GM18508 (cell line): ENCODE measurements around the gene OTOS.

Experiments
- ATAC-seq: cut with Tn5 transposase; IDR thresholded peaks from one replicate; pipeline ENCODE4 v1.9.1; 2021; ENCODE audit warnings: moderate number of reproducible peaks; ENCODE audit not compliant: insufficient read depth, unreplicated experiment

Gene OTOS

DNA sequence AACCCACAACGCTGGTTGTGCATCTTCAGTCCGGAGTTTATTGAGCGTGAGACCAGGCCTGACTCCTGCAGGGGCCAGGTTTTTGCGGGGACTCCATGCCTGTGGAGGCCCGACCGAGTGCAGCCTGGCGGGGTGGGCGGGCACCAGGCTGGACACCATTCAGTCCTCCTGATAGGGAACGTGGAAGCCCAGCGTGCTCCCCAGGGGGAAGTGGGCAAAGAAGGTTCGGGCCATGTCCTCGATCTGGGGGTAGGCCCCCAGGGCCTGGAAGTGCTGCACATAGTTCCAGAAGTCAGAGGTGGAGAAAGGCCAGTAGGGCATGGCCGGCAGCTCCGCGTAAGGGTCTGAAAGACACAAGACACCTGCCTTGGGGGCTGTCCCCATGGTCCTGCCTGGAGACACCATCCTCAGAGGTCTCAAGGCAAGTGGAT lies 1.4 kb downstream of the OTOS start:
- no peak for ATAC-seq

DNA sequence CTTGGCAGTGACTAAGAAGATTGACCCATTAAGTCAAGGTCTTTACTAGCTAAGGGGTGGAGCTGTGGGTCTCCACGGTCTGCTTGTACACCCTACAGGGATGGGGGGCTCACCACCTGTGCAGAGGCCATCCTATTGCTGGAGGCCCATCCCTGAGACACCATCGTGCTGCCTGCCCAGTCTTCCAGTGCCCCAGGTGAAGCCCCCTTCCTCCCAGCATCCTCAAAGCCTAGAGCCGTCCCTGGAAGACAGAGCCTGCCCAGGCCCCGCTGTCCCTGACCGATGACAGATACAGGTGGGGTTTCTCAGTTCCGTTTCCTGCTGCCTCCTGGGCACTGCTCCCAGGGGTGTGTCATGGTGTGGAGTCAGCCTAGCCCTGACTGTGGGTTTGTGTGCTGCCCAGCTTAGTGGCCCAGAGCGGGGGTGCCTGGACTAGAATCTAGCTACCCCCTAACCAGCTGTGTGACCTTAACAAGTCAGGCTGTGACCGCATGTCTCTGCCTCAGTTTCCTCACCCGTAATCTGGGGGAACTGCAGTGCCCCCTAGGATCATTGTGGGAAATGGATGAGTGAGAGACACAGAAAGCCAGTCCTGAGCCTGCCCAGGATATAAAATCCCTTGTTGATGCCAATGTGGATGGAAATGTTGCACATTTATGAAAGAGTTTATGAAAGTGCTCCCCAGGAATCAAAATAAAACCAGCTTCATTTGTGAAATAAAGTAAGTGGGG lies 2.0 kb downstream of the OTOS start:
- ATAC-seq: no peak

DNA sequence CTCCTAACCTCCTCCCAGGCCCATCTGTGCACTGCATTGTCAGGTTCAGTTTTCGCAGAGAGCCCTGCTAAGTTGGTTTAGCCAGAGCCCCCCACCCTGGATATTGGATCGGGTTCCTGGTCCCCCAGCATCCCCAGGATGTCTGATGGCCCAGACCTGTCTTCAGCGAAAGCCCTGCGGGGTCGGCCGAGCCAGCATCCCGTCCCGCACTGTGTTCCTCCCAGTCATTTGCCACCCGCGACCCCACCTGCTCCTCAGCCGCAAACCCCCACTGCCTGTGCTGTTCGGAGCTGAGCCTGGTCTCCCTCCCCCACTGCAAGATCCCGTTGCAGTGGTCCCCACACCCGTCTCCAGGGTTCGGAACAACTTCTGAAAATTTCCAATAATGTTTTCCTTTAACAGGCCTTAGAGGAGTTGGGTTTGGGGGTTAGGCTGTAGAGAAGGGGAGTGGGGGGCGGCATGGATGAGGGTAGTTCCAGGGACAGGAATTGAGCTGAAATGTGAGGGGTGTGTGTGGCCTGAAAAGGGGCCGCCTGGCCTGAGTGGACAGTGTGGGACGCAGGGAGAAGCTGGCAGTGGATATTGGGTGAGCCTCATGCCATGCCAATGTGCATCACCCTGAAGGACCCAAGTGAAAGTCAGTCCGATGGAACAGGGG lies 2.7 kb downstream of the OTOS start:
- ATAC-seq: no peak

DNA sequence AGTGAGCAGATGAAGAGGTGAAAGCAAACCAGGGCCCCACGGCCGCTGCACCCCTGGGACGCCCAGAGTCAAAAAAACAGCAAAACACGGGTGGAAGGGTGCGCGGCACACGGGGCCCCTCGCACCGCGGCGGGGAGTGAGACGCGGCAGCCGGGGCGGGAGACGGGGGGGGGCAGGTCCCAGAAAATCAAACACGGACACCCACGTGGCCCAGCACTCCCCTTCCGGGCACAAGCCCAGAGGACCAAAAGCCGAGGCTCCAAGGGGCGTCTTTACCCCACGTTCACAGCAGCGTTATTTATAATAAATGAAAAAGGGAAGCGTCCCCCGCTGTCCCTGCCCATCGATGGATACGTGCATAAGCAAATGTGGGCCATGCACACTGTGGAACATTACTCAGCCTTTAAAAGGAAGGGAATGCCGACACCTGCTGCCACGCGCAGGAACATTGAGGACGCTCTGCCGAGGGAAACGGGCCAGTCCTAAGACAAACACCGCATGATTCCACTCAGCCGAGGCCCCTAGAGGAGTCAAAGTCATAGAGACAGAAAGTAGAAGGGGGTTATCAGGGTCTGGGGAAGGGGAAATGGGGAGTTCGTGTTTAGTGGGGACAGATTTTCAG lies 3.7 kb downstream of the OTOS start:
- ATAC-seq: no peak

DNA sequence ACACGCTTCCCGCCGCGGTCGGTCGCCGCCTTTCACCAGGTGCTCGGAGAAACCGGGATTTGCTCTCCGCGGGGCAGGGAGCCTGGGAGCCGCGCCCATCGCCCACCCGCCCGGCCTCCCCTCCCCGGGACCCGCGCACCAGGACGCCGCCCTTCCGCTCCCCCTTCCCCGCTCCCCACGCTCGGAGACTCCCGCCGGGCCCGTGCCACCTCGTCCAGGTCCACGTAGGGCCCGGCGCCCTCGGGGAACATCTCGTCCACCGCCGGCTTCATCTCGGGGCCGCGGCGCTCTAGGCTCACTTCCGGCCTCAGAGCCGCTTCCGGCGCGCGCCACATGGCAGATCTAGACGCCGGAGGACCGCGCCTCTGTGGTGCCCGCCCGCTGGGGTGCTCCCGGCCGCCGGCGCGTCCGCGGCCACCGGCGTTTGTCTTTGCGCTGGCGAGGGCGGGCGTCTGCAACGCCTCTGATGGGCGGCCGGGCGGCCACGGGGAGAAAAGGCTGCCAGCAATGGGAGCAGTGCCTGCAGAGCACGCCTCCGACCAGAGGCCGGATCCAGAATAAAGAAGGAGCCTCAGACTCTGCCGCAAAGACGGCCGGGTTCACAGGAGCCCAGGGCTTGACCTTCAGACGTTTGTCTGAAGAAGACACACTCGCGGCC lies 4.3 kb downstream of the OTOS start, which contains the start of gene COPS9:
TSS of gene COPS9 (minus strand) at position 293 of the 658 bp plus-strand sequence. CDS start at position 272, 21 bp downstream.
- no peak for ATAC-seq

DNA sequence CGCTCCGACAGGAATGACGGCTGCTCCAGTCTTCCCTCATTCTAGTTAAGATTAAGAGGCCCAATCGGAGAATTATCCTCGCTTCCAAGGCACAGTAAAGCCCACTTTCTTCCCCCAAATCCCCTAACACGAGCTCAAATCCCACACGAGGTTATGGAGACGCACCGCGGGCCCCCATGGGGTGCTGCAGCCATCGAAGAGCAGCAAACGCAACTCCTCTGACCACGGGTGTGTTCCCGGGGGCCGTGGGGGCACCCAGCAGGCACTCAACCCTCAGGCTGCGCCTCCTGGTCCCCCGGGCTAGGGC lies 4.8 kb downstream of the OTOS start:
- ATAC-seq: no peak

DNA sequence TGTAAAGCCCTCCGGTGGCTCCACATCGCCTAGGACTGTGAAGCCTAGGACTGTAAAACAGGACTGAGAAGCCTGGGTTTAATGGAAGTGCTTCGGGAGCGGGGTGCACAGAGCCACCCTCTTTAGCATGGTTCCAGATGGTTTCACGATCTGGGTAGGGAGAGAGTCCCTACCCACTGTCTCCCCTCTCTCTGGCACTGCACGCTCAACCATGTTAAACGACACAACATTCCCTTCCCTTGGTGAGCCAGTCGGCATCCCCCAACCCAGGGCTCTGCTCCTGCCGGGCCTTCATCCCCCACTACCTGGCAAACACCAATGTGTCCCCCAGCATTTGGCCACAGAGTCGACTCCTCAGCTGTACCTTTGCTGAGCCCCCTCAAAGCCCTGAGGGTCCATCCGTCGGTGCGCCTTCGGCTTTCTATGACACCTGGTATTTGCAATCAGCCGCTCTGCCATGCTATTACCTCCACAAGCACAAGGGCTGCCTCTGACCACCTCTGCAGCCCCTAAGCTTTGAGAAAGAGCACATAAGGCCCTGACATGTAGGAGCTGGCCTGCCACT lies 5.4 kb downstream of the OTOS start:
- ATAC-seq: no peak

DNA sequence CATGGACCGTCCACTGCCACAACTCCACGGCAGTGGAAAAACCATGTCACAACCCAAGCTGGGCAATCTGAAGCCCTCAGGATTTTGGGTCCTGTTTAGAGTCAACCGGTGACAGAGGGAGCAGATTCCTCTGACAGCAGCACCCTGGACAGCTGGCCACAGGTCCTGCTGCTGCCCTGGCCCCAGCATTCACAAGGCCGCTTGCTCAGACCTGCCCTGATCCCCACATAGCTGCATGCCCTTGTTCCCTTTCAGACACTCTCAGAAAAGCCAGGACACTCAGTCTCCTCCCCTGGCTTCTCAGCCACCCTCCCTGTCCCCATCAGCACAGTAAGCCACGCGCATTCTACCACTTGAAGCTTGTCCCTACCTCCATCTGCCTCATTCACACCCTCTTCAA lies 6.0 kb downstream of the OTOS start:
- no peak for ATAC-seq

DNA sequence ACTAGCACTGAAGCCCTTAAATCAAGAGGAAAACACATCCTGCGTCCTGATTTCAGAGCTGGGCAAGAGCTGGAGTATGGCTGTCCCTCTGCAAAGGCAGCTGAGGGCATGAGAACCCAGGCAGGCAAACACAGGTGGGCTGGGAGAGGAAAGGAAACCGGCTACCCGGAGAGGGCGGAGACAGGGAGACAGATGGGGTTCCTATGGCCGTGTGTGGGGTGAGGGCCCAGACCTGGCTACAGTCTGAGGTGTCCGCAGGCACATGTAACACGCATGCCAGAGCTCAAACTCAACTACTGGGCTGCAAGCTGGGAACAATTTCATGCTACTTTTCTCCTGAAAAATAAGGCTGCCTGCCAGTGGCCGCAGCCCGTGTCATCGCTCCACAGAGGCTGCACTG lies 7.1 kb downstream of the OTOS start:
- no peak for ATAC-seq

DNA sequence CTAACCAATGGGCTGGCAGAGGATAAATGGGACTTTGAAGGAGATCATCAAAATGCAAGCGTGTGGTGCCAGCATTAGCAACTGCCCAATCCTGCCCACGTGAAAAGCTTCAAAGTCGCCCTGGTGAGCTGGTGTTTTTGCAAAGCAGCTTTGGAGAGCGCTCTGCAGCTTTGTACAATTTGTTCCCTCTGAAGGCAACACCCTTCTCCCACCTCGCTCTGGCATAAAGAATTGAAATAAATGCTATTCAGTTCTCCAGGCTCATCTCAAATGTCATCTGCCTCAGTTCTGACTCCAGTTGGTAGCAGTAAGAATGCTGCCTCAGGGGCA lies 7.8 kb downstream of the OTOS start:
- no peak for ATAC-seq

DNA sequence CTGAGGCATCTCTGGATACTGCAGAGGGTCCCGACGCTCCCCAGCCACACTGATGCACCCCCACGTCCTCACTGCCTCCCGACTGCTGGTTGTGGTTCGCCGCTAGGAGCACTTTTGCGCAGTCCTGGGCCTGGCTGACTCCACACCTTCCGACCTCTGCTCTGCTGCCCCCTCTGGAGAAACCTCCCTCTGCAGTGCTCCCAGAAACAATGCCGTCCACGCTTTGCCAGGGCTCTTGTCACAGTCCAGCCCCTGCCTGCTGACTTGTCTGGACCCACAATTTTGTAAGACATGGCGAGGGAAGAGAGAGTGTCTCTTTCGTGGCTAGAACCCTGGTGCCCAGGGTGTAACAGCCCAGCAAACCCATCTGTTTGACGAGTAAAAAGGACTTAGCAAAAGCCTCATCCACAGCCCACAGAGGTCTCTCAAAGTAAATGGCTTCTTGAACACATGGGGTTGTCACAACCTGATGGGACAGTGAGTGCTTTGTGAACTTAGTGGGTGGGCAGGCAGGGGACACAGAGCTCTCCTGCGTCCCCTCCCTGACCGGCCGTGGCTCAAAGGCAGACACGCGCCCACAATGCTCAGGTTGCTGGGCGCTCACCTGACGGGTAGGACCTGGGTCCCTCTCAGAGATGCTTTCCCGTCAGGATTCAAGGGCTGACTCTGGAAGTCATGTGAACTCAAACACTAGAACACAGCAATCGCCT lies 8.4 kb downstream of the OTOS start:
- no peak for ATAC-seq

DNA sequence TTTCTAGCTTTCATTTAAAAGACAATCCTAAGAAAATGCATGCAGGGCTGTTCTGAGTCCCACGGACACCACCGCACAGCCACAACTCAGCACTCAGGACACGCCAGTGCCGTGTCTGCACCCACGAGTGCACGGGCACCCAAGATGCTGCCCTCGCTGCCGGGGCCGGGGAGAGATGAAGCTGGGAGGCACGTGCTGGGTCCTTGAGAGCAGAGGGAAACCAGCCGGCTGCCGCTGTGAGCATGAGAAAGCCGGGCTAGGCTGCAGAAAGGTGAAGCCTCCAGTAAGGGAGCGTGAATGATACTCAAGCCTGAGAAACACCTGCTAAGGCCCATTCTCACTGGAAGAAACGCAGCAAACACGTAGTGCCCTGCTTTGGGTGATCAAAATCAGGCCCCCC lies 9.2 kb downstream of the OTOS start:
- no peak for ATAC-seq

DNA sequence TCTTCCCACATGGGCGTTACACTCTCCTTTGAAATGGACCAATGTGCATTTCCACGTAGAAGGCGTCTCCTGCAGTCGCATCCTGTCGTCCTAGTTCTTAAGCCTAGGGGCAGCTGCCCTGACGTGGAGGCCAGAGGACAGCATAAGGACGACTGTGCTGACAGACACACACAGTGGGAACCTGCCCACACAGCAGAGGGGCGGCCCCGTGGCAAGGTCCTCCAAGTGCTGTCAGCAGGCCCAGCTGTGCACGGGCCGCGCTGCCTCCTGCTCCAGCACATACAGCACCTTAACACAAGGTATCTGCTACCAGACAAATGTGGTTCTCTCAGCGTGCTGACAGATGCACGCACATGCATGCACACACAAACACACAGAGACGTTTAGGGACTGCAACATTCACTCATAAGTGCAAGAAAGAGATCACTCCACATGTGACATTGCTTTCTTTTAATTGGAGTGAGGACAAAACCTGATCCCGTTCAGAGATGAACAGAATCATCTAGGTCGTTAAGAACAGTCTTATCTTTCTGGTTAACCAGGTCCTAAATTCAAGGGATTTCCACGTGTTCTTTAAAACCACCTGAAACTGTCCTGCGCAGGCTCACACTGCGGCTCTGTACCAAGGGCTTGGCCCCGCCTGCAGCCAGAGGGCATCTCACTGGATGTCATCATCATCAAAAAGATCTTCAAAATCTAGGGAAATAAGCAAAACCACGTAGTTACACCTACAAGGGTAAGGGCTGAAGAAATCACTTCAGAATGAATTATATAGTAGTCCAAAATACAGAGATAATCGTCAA lies 9.9 kb downstream of the OTOS start:
- ATAC-seq: no peak

DNA sequence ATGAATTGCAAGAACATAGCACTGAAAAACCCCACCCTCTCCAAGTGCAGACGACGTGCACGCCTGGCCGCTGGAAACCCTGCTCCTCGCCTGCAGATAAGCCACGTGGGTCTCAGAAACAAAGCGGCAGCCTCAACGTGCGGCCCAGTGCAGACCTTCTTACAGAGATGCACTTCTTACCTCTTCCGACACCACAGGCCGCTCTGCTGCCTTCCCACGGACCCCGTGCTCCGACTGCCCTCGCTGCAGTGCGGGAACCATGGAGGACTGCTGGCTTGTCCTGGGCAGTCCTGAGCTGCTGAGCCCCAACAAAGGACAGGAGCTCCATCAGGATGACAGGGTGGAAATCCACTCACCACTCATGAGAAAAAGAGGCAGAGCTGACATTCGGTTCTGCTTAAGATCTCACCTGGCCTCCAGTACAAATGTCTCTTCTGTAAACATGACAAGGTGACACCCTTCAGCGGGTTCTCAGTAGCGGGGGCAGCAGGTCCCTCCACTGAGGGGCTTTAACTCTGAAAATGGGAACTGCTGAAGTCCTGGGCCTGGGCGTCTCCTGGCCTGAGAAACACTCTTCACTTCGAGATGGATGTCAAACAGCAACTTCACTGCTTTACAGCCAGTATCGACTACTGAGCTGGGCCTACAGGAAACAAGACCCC lies 10.6 kb downstream of the OTOS start:
- ATAC-seq: no peak

DNA sequence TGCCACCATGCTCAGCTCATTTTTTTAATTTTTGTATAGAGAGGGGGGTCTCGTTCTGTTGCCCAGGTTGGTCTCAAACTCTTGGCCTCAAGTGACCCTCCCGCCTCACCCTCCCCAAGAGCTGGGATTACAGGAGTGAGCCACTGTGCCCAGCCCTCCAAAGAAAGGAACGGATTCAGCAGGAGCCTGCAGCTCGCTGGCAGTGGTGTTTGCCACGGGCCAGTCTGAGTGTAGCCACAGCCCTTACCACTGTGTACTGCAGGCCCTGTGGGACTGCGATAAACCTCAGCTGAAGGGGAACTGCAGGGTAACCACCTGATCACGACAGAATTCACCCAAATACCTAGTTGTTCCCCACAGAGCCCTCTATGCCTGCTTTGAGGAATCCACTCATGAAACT lies 11.1 kb downstream of the OTOS start:
- ATAC-seq: no peak

DNA sequence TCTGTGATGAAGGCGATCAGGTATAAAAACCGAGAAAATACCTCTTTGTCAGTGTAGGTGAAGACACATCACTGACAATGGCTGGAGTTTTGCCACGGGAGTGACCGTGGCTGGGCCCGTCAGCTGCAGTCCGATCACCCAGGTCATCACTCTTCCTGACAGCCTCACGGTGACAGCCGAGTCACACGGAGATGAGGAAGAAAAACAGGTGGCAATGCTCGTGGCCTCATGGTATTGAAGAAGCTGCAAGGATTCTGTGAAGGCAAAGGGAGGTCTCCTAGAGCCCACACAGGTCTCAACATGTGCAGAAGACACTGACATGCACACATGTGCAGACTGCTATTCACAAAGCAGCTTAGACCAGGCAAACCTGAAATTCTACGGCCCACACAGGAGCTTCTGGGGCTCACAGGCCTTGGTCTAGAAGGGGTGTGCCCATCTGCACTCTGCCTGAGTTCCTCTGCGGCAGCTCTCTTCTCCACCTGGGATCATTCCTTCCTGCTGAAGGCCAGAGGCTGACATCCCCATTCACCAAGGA lies 11.8 kb downstream of the OTOS start:
- no peak for ATAC-seq

DNA sequence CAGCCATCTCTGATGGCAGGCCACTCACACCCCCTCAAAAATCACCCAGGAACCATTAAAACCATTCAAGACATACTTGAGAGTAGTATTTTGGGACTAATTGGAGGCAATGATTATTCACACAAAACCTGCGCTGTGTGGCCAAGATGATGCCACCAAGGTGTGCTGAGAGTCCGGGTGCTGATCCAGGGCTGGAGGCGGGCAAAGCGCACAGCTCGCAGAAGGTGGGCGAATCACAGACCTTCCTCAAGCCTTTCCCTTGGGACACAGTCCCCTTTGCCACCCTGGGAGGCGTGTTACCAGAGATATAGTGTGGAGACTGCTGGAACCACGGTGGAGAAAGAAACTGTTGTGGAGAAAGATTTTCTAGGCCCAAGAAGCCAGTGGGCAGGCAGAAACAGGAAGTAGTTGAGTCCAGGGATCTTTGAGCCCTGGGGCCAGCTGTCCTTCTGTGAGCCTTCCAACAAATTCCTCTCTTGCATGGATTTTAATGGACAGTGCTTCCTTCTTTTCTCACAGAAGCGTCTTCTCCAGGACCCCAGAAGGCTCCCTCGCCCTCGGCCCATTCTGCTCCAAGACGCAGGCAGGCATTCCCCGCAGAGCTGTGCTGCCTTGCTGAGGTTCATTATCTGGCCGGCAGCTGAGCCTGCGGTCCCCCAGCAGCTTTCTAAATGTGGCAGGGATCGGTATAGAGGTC lies 12.4 kb downstream of the OTOS start:
- no peak for ATAC-seq

DNA sequence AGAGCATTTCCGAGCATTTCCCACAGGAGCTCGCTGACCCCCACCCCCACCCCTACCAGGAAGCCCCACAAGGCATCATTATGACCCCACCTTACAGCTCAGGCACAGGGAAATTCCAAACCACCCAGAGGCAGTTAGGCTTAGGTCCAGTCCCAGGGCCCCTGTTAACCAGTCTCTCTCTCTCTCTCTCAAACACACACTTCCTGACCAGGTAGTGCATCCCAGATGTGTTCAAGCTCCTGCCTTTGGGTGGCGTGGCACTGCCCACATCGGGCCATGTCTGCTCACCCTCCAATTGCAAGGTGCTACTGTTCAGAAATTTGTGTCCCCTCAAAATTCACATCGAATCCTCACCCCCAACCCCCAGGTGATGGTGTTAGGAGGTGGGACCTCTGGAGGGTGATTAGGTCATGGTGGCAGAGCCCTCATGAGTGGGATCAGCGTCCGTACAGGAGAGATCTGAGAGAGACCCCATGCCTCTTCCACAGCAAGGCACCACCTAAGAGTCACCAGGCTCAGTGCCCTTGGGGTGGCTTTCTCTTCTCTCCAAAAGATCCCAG lies 13.2 kb downstream of the OTOS start:
- ATAC-seq: no peak
